Measurements from ENCODE around the gene TAP1.

Gene TAP1

GRCh38 chr6:32887616-32888015 lies 34.1 kb upstream of the TAP1 start:
- TF ChIP-seq CTCF (IDR thresholded peaks at IDR 0.05): no peak

GRCh38 chr6:32886681-32887383 lies 33.3 kb upstream of the TAP1 start:
- TF ChIP-seq CTCF (IDR thresholded peaks at IDR 0.05): no peak

GRCh38 chr6:32885698-32886286 lies 32.3 kb upstream of the TAP1 start:
- peak; percentile 47; the same call in 1 of the 2 replicates for TF ChIP-seq CTCF (IDR thresholded peaks at IDR 0.05)

GRCh38 chr6:32883789-32884188 lies 30.3 kb upstream of the TAP1 start:
- no peak for TF ChIP-seq CTCF (IDR thresholded peaks at IDR 0.05)

GRCh38 chr6:32882879-32883250 lies 29.4 kb upstream of the TAP1 start:
- TF ChIP-seq CTCF (IDR thresholded peaks at IDR 0.05): no peak

- no peak for TF ChIP-seq CTCF (IDR thresholded peaks at IDR 0.05)
These were observed 26.2 kb upstream of the TAP1 start for GRCh38 chr6:32879691-32880090.

- no peak for TF ChIP-seq CTCF (IDR thresholded peaks at IDR 0.05)
These were observed 23.1 kb upstream of the TAP1 start for GRCh38 chr6:32876603-32877002.

All from LNCAP (cell line).